Loucy (cell line): ENCODE data around the gene TEX19.

Experiments used
- H2AFZ ChIP-seq: fragments of 200-600 bp; sonication (generic); 2 replicates; pipeline ENCODE4 v1.6.0; 2016; ENCODE audit warnings: antibody characterized with exemption, mild to moderate bottlenecking, low read length, moderate library complexity
- H3F3A ChIP-seq: fragments of 200-600 bp; 2 replicates; pipeline ENCODE4 v1.6.0; 2016; ENCODE audit warnings: antibody characterized with exemption, low read depth, mild to moderate bottlenecking
- H3K27me3 ChIP-seq: fragments of 200-600 bp; sonication (generic); 2 replicates; pipeline ENCODE4 v1.6.1; 2014; ENCODE audit warnings: low read length, mild to moderate bottlenecking; ENCODE audit not compliant: insufficient read depth, poor library complexity, severe bottlenecking
- H3K36me3 ChIP-seq: fragments of 200-600 bp; sonication (generic); 2 replicates; pipeline ENCODE4 v1.6.1; 2016; ENCODE audit warnings: low read length; ENCODE audit not compliant: insufficient read depth
- H3K4me1 ChIP-seq: fragments of 200-600 bp; sonication (generic); 2 replicates; pipeline ENCODE4 v1.5.1; 2014; ENCODE audit warnings: low read length, mild to moderate bottlenecking; ENCODE audit not compliant: insufficient read depth, poor library complexity, severe bottlenecking
- H3K4me2 ChIP-seq: fragments of 200-600 bp; sonication (generic); 2 replicates; pipeline ENCODE4 v1.6.0; 2014; ENCODE audit warnings: antibody characterized with exemption, low read length, low read depth, mild to moderate bottlenecking; ENCODE audit not compliant: poor library complexity, severe bottlenecking
- H3K4me3 ChIP-seq: fragments of 200-600 bp; sonication (generic); 2 replicates; pipeline ENCODE4 v1.5.1; 2014; ENCODE audit warnings: low read length, mild to moderate bottlenecking, mixed read lengths; ENCODE audit not compliant: poor library complexity, severe bottlenecking
- H3K79me2 ChIP-seq: fragments of 200-600 bp; sonication (generic); 2 replicates; pipeline ENCODE4 v1.6.1; 2014; ENCODE audit warnings: low read length; ENCODE audit not compliant: insufficient read depth
- H3K9ac ChIP-seq: fragments of 200-600 bp; sonication (generic); 2 replicates; pipeline ENCODE4 v1.6.0; 2014; ENCODE audit warnings: mild to moderate bottlenecking, low read depth, low read length, moderate library complexity; ENCODE audit not compliant: poor library complexity, severe bottlenecking
- H3K9me2 ChIP-seq: fragments of 200-600 bp; sonication (generic); replicated peaks from 2 replicates; pipeline ENCODE4 v1.6.1; 2016; ENCODE audit warnings: low read depth, low read length, mixed read lengths
- H3K9me3 ChIP-seq: fragments of 200-600 bp; sonication (generic); 2 replicates; pipeline ENCODE4 v1.6.1; 2014; ENCODE audit warnings: mild to moderate bottlenecking, antibody characterized with exemption, low read length, low read depth; ENCODE audit not compliant: insufficient read depth
- H4K20me1 ChIP-seq: fragments of 200-600 bp; sonication (generic); 2 replicates; pipeline ENCODE4 v1.6.0; 2014; ENCODE audit warnings: antibody characterized with exemption, low read length, mild to moderate bottlenecking; ENCODE audit not compliant: insufficient read depth, poor library complexity, severe bottlenecking
- EZH2phosphoT487 ChIP-seq: fragments of 200-600 bp; IDR thresholded peaks from 2 replicates; pipeline ENCODE4 v1.6.1; 2018; ENCODE audit warnings: antibody characterized with exemption, mild to moderate bottlenecking, moderate library complexity, borderline replicate concordance
- TF ChIP-seq, protein P1 (sequence below): fragments of 200-600 bp; sonication (generic); conservative IDR thresholded peaks from 2 replicates; pipeline ENCODE4 v1.5.1; 2014; ENCODE audit warnings: mild to moderate bottlenecking, antibody characterized with exemption, low read length

TEX19 gene

DNA sequence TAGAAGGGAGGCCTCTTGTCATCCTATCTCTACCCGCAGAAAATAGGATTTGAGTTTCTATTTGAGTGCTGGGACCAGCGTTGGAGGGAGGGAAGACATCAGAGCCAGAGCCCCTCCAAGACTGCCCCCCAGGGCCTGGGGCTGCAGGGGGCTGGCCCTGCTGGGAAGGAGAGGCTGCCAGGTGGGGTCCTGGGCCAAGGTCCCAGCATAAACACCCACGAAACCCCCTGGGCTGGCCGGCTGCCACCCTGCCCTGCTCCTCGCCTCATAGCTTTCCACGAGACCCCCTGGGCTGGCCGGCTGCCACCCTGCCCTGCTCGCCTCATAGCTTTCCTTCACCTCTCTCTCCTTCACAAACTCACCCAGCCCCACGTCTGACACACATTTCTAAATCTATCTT, 10.6 kb upstream of the TEX19 start:
- H3K9ac ChIP-seq: no peak overlapping the region
- H3K4me2 ChIP-seq: no peak overlapping the region
- no peak overlapping the region for H3K4me3 ChIP-seq
- no peaks in the 10 kb centered on the region for H3K9me3 ChIP-seq
- no peaks in the 10 kb centered on the region for H3K36me3 ChIP-seq
- no peak overlapping the region for H2AFZ ChIP-seq
- TF ChIP-seq EZH2phosphoT487: no peak
- TF ChIP-seq, protein P1, sequence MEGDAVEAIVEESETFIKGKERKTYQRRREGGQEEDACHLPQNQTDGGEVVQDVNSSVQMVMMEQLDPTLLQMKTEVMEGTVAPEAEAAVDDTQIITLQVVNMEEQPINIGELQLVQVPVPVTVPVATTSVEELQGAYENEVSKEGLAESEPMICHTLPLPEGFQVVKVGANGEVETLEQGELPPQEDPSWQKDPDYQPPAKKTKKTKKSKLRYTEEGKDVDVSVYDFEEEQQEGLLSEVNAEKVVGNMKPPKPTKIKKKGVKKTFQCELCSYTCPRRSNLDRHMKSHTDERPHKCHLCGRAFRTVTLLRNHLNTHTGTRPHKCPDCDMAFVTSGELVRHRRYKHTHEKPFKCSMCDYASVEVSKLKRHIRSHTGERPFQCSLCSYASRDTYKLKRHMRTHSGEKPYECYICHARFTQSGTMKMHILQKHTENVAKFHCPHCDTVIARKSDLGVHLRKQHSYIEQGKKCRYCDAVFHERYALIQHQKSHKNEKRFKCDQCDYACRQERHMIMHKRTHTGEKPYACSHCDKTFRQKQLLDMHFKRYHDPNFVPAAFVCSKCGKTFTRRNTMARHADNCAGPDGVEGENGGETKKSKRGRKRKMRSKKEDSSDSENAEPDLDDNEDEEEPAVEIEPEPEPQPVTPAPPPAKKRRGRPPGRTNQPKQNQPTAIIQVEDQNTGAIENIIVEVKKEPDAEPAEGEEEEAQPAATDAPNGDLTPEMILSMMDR: no peak
- no peaks in the 10 kb centered on the region for H3K4me1 ChIP-seq
- H3K79me2 ChIP-seq: no peaks in the 10 kb centered on the region
- no peaks in the 10 kb centered on the region for H3F3A ChIP-seq
- H3K9me2 ChIP-seq: no peaks in the 10 kb centered on the region
- H3K27me3 ChIP-seq: no peaks in the 10 kb centered on the region
- H4K20me1 ChIP-seq: no peaks in the 10 kb centered on the region

DNA sequence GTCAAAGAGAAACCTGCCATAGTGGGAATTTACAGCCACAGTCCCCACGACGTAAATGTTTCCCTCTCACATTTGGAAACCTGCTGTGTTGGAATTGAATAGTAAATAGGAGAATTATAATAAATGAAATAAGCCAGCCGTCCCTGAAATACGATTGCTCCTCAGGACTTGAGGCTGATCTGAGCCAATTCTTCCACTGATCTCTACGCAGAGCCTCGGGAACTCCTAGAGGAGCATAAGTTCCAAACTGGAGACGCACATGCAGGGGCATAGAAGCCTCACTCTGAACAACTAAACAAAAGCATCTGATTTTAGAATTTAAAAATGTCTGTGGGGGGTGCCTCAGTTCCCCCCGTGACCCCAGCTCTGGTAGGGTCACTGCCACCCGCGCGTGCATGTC, 10.2 kb upstream of the TEX19 start:
- H3K9ac ChIP-seq: no peak overlapping the region
- no peaks in the 10 kb centered on the region for H3K79me2 ChIP-seq
- no peak overlapping the region for H3K4me3 ChIP-seq
- H3K4me2 ChIP-seq: no peak overlapping the region
- no peaks in the 10 kb centered on the region for H3K27me3 ChIP-seq
- H2AFZ ChIP-seq: no peak overlapping the region
- no peaks in the 10 kb centered on the region for H3K9me3 ChIP-seq
- no peaks in the 10 kb centered on the region for H4K20me1 ChIP-seq
- H3K9me2 ChIP-seq: no peaks in the 10 kb centered on the region
- no peaks in the 10 kb centered on the region for H3K4me1 ChIP-seq
- no peaks in the 10 kb centered on the region for H3K36me3 ChIP-seq
- no peak for TF ChIP-seq EZH2phosphoT487
- TF ChIP-seq, protein P1: no peak
- H3F3A ChIP-seq: no peaks in the 10 kb centered on the region

DNA sequence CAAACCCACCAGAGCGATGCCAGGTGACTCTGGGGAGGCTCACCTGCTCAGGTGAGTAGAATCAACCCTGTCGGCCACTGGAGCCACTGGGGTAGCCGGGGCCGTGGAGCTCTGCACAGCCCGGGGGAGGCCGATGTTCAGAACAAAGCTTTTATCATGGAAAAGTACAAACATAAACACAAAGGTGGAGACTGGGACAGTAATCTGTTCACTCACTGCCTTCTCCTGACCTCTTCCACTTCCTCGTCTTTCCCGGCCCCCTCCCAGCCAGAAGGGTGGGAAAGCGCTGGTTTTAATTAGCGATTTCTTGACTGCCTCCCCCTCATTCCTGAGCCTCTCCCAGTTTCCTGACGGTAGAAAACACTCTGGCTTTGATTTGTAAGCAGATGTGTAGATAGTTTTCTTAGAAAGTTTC, 9.8 kb upstream of the TEX19 start:
- no peaks in the 10 kb centered on the region for H3K4me1 ChIP-seq

More for the DNA sequence above, 9.8 kb upstream of the TEX19 start:
- H3K4me3 ChIP-seq: no peak overlapping the region
- H3K36me3 ChIP-seq: no peaks in the 10 kb centered on the region
- H3K27me3 ChIP-seq: no peaks in the 10 kb centered on the region
- H2AFZ ChIP-seq: no peak overlapping the region
- no peaks in the 10 kb centered on the region for H3K9me3 ChIP-seq
- H3K9me2 ChIP-seq: no peaks in the 10 kb centered on the region
- H3K79me2 ChIP-seq: no peaks in the 10 kb centered on the region
- no peaks in the 10 kb centered on the region for H3F3A ChIP-seq
- no peak for TF ChIP-seq EZH2phosphoT487
- TF ChIP-seq, protein P1: no peak
- H3K9ac ChIP-seq: no peak overlapping the region
- H4K20me1 ChIP-seq: no peaks in the 10 kb centered on the region
- H3K4me2 ChIP-seq: no peak overlapping the region
